LNCaP clone FGC (cell line): ENCODE results near the gene CHSY3.
A peak's percentile ranks its signal among the peaks of the same experiment; 100 is the strongest.

Source experiments
- DNase-seq: peaks from one replicate; pipeline ENCODE4 v3.0.0-alpha.2; 2011; ENCODE audit warnings: low read depth
- H3K4me3 ChIP-seq: 2 replicates; pipeline ENCODE4 v1.5.1; 2011; ENCODE audit warnings: mild to moderate bottlenecking, low read depth, low read length, control low read depth
- CTCF ChIP-seq: IDR thresholded peaks from 2 replicates; pipeline ENCODE4 v1.5.1; 2012; ENCODE audit warnings: mild to moderate bottlenecking; ENCODE audit not compliant: control insufficient read depth, insufficient read depth; ENCODE audit errors: extremely low read depth

The CHSY3 gene

GRCh38 chr5:130135506-130135905, 231.2 kb downstream of the CHSY3 start:
- H3K4me3 ChIP-seq, result no peak overlapping the region
- no peak for TF ChIP-seq CTCF
- DNase-seq, result no peak

GRCh38 chr5:130136300-130136699, 232.0 kb downstream of the CHSY3 start:
- DNase-seq, result no peak
- no peak overlapping the region for H3K4me3 ChIP-seq
- TF ChIP-seq CTCF, result no peak

GRCh38 chr5:130137681-130138080, 233.4 kb downstream of the CHSY3 start:
- DNase-seq, result no peak
- no peak overlapping the region for H3K4me3 ChIP-seq
- TF ChIP-seq CTCF, result no peak

- no peak for DNase-seq
- TF ChIP-seq CTCF, result no peak
These were observed 234.3 kb downstream of the CHSY3 start for GRCh38 chr5:130138406-130139045.

GRCh38 chr5:130141659-130142320, 237.5 kb downstream of the CHSY3 start:
- no peak overlapping the region for H3K4me3 ChIP-seq
- TF ChIP-seq CTCF, result peak; percentile 64
- DNase-seq, result no peak

More at GRCh38 chr5:130138406-130139045, 234.3 kb downstream of the CHSY3 start:
- no peak overlapping the region for H3K4me3 ChIP-seq

GRCh38 chr5:130151239-130151638, 247.0 kb downstream of the CHSY3 start:
- DNase-seq, result no peak
- no peak for TF ChIP-seq CTCF
- no peak overlapping the region for H3K4me3 ChIP-seq
